HG02571 (cell line): ENCODE data around the gene MPPED1.

Experiments
- ATAC-seq: cut with Tn5 transposase; IDR thresholded peaks from one replicate; pipeline ENCODE4 v1.9.1; 2021; ENCODE audit warnings: mild to moderate bottlenecking, moderate library complexity; ENCODE audit not compliant: unreplicated experiment

Gene MPPED1

GRCh38 chr22:43514476-43515157 lies 102.8 kb downstream of the MPPED1 start:
- ATAC-seq, result no peak

GRCh38 chr22:43515411-43515810 lies 103.6 kb downstream of the MPPED1 start:
- ATAC-seq, result no peak

DNA sequence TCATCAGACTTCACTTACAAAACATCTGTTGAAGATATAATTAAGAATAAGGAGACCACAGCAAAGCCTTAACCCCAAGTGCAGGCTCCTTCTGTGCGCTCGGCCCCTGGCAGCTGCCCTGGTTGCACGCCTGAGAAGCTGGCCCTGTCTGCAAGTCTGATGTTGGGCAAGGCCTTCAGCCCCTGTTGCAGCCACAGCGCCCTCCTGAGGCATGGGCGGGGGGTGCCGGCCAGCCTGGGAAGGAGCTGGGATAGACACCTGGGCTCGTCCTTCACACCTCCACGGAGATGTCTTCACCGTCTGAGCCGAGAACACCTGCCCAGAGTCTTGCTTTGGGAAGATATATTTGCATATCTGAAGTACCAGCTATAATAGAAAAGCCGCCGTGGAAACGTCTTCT lies 104.1 kb downstream of the MPPED1 start:
- ATAC-seq, result no peak

GRCh38 chr22:43516386-43516785 lies 104.6 kb downstream of the MPPED1 start:
- ATAC-seq, result no peak

DNA sequence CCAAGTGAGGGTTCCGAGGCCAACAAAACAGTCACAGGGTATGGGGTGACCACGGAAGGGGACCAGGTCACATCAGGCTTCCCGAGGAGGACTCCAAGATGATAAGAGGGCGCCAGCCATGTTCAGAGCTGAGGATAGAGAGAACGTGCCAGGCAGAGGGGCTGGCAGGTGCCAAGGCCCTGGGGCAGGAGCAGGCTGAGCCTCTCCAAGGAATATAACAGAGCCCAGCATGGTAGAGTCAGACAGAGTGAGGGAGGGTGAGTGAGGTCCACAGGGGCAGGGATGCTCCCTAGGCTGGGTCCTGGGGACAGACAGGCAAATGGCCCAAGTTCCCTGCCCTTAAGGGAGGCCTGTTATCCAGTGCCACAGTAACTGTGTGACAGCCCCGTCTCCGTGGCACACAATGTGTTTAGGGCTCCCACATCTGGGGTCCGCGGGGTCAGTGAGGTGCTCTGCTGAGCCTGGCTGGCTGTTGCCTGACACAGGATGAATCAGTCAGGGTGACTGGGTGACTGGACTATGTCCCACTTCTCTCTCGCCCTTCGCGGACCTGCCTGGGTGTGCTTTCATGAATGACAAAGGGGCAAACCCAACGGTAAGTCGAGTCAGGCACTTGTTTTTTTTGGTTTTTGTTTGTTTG lies 105.3 kb downstream of the MPPED1 start:
- no peak for ATAC-seq

GRCh38 chr22:43520632-43521039 lies 108.8 kb downstream of the MPPED1 start:
- no peak for ATAC-seq

GRCh38 chr22:43521716-43522115 lies 109.9 kb downstream of the MPPED1 start:
- no peak for ATAC-seq

- ATAC-seq, result no peak
Measured at GRCh38 chr22:43526117-43526655, 114.4 kb downstream of the MPPED1 start.

GRCh38 chr22:43526946-43527345 lies 115.1 kb downstream of the MPPED1 start:
- no peak for ATAC-seq

- ATAC-seq, result no peak
Measured at GRCh38 chr22:43528601-43529360, 117.0 kb downstream of the MPPED1 start.

GRCh38 chr22:43529461-43529860 lies 117.6 kb downstream of the MPPED1 start:
- ATAC-seq, result no peak

- ATAC-seq, result no peak
Measured at GRCh38 chr22:43529934-43530333, 118.1 kb downstream of the MPPED1 start.

DNA sequence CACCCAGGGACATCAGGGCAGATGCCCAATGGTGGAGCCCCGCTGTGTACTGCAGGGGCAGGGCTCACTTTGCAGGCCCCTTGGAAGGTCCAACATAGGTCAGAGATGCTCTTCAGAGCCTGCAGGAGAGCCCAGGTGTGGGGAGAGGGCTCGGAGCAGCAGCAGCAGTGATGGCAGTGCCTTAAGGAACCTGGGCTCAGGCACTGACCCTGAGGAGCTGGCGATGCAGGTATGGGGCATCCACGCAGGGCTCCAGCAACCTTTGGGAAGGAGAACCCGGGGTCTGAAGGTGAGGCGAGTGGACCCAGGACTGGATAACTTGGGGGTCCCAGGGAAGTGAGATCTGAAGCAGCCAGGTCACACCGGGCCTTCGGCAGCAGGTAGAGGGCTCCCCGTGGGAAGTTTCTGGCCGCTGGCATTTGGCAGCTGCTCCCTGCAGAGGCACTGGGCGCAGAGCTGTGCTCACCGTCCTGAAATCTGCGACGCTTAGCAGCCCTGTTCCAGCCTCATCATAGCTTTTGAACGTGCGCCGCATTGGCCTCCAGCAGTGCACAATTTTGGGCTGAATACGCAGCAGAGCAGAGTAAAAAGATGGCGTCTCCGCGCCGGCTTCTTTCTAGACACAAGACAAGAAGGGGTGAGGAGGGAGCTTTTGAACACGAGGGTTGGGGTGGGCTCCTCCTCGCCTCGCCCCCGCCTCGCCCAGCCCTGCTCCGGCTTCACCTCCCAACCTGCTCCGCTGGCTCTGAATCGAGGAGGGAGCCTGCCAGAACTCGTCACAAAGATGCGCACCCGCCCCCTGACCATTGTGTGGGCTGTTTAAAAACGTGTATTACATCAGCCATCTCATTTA lies 118.8 kb downstream of the MPPED1 start:
- ATAC-seq, result no peak

GRCh38 chr22:43531651-43532050 lies 119.8 kb downstream of the MPPED1 start:
- ATAC-seq, result no peak

- ATAC-seq, result no peak
Measured at GRCh38 chr22:43532301-43533155, 120.7 kb downstream of the MPPED1 start.

DNA sequence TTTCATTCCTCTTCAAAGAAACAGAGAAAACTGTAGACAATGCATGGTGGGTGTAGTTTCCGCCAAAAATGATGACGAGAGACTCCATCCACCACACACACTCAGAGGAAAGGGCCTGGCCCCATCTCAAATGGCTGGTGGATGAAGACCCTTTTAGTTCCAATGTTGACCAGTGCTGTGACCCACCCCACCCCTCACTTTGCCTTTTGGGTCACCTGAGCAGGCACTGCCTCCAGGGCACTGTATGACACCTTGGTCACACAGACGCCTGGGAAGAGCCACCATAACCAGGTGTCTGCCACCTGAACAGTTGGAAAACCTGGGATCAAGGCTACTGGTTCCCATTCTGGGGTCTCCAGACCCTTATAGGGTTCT lies 121.3 kb downstream of the MPPED1 start:
- ATAC-seq, result no peak

DNA sequence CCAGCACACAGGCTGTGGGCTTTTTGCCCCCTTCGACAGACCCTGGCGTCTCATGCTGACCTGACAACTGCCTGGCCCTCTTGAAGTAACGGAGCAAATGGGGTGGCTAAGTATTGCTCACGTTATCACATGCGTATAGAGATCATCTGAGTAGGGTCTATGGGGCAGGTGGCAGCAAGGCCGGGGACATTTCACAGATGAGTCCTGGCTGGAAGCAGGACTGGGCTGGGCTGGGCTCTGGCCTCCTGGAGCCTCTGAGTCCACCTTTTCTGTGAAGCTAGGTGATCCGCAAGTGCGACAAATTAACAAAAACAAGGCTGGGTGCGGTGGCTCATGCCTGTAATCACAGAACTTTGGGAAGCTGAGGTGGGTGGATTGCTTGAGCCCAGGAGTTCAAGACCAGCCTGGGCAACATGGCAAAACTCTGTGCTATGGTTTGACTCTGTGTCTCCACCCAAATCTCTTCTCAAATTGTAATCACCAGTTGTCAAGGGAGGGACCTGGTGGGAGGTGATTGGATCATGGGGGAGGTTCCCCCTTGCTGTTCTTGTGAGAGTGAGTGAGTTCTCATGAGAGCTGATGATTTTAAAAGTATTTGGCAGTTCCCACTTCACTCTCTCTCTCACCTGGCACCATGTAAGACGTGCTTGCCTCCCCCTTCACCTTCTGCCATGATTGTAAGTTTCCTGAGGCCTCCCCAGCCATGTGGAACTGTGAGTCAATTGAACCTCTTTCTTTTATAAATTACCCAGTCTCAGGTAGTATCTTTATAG lies 122.0 kb downstream of the MPPED1 start:
- no peak for ATAC-seq

- ATAC-seq, result no peak
Measured at GRCh38 chr22:43534916-43535315, 123.1 kb downstream of the MPPED1 start.

DNA sequence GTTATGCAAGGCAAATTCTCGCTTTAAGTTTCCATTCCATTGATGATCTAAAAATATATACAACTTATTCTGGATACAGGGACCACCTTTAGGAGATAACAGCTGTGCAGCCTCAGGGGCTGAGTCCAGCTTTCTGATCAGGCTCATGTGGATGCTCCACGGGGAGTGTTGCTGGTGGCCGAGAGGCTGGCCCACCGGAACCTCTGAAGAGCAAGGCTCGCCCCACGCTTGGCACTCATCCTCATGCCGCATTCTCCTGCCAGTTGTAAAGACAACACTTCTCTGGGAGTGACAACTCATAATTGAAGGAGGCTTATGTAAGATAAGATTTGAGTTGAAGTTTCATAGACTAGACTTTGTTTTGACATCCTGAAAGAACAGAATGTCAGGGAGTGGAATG lies 123.5 kb downstream of the MPPED1 start:
- ATAC-seq, result no peak
